SKM-1 treated with dmso at 0.1 percent for 144 hours (cell line): ENCODE results near the gene KRTAP21-2.
"Not testable (repeated sequence)": the region's sequence is repeated elsewhere in the genome, so short reads cannot be mapped to it uniquely, and the experiment has no call there.

ENCODE experiments used
- DNase-seq: peaks from one replicate; lab custom pipeline; 2025; ENCODE audit not compliant: unreplicated experiment; lab: John Stamatoyannopoulos, UW

The KRTAP21-2 gene

DNA sequence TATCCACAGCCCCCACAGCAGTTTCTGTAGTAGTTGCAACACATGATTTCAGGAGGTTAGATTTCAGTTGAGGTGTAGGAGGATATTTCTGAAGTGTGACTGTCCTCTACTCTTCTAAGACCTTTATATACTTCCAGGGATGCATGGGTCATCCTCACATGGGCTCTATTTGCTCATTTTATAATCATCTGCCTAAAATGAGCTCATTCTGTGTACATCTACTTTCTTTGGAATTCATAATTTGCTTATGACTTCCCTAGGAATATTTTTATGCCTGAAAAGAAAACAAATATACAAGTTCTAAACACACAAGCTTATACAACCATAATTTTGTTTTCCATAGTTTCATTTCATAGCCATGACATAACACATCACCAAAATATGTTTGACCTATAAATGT lies at the start of gene KRTAP21-2:
Gene KRTAP21-2 (minus strand): TSS at position 101 of the 400 bp plus-strand sequence. CDS start 57 bp downstream, at position 44.
- DNase-seq: no peak

DNA sequence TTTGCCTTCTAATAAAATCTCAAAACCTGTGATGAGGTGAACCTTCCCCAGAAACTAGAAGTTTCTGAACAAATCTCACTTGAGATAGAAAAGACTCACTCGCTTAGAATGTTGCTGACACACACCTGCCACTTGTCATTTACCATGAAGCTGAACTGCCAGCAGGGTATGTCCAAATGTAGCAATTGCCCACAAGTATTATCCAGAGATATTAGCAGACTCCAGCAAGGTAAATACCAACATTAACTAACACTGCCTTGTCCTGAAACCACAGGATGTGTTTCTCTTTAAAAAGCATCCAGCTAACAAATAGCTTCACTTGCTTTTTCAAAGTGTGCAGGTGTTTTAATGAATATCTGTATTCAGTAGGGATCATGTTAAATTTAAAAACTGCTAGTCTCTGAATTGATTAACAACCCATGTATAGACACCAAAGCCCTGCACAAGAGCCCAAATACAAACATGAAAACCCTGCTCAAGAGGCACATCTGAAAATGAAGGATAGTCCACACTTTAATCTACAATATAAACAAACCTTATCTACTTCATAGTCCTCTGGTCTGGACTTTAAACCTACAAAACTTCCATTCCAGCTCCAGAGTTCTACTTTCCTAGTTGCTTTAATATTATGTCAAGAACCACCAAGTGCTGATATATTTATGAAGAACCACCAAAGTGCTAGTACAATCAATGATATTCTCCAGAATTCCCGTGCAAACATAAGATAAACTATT lies 46.7 kb upstream of the KRTAP21-2 start:
- no peak for DNase-seq

DNA sequence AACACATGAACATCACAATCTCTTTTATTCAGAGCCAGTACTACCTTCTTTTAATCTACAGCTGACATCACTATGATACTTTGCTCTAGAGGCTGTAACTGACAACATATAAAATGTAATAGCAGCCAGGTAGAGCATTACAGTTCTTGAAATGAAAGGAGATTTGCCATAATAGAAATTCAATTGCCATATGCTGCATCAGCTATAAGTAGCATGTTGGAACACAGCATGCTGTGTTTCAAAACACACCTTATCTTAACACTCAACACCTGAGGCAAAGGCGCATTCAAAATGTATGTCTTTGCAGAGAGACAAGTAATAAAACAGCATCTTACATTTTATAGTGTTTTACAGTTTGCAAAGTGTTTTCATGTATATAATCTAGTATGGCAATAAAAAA lies 32.2 kb upstream of the KRTAP21-2 start:
- no peak for DNase-seq

DNA sequence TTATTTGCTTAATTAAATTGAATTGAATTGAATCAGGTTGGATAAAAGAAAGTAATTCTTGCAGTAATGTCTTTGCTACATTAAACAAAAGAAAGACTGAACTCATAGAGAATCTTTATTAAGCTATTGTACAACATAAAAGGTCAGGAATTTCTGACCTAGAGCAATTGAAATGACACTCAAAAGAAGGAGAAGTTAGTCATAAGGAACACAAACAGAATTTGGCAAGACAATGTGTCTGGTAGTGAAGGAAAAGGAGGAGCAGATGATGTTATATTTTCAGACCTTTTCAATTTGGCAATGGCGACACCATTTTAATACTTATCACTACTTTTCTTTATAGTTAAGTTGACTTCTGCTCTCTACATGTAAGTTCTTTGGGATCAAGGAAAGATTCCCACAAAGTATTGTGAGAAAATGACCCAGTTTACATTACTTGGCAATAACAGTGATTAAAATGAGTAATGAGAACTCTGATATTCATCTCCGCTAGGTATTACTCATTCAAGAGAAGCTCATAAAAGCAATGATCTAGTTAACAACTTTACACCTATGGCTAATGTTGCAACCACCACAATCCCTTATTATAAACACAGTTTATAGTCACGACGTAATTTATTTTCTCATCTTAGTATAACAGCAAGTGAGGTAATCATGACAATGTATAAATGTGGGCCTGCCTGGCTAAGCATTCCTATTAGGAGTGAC lies 22.8 kb upstream of the KRTAP21-2 start:
- no peak for DNase-seq

DNA sequence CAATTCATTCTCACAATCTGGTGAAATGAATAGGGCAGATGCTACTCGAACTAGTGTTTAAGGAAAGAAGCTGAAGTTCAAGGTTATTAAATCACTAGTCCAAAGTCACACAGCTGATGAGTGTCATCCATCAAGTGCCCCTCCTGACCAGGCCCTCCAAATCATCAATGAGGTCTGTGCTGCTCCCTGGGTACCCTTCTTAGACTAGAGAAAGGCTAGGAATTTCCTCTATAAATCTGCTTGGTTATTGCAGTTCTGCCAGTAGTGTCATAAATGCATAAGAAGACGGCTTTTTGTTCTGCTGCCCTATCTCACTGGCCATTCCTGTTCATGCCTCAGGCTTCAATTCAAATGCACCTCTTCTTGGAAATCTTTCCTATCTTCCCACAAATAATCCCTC lies 13.7 kb upstream of the KRTAP21-2 start:
- no peak for DNase-seq

DNA sequence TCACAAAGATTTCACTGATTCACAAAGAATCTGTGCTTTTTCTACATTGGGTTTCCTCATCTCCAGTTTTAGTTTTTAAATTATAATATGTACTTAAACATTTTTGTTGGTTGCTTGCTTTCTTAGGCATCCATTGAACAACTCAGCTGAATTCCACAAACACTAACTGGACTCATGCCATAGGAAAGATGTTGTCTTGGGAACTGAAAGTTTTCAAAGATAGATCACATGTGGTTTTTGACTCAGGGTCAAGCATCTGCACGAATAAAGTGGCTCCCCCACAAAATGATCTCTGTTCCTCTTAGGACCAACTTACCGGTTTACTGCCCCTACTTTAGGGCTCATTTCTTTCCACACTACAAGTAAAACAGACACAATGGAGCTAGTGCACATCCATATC lies 11.2 kb upstream of the KRTAP21-2 start:
- no peak for DNase-seq

DNA sequence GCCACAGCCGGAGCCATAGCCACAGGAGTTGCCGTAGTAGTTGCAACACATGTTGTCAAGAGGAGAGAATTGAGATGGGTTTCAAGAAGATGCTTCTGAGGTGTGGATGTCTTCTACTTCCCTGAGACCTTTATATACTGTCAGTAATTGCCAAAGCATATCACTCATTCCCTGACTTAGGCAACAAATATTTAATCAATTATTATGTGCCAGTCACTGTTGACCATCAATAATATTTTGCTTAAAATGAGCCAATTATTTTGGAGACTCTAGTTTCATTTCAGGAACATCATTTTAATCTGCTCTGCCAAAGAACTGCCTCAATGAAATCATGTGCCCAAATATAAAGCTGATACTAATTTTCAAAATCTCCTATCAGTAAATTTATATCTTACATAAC lies 8.3 kb upstream of the KRTAP21-2 start, which contains the start of gene KRTAP21-1:
Gene KRTAP21-1 (minus strand): TSS at position 101 of the 400 bp plus-strand sequence. CDS start 50 bp downstream, at position 51.
- DNase-seq: not testable (repeated sequence)

DNA sequence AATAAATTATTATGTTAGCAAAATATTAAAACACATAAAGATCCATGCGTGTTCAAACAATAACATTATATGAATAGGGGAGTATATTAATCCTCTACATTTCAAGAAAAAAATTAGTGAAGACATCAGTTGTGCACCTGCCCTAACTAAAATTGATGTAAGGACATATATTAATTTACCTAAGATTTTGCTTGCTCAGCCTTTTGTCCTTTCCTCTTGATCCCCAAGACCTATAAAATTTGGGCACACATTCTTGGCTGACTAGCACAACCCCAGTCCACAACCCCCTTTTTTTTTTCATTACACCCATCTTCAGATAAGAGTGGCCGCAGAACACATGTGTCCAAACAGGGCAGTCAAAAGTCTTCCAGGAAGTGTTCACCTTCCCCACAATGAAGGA lies 6.6 kb downstream of the KRTAP21-2 start:
- no peak for DNase-seq

DNA sequence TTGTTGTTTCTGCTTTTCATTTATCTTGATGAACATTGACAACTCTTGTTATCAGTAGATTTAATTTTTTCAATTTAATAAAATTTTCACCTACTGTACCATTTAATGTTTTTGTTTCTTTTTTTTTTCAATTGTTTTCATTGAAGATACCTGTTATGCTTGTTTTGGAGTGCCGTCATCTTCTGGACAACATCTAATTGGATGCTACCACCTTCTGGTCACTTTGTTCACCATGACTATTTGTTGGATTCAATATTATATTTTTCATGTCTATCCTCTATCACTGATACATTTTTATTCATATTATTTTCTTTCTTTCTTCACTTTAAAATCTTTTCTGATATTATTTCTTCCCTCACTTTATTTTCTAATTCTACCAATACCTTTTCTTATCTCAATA lies 14.0 kb downstream of the KRTAP21-2 start:
- DNase-seq: no peak

DNA sequence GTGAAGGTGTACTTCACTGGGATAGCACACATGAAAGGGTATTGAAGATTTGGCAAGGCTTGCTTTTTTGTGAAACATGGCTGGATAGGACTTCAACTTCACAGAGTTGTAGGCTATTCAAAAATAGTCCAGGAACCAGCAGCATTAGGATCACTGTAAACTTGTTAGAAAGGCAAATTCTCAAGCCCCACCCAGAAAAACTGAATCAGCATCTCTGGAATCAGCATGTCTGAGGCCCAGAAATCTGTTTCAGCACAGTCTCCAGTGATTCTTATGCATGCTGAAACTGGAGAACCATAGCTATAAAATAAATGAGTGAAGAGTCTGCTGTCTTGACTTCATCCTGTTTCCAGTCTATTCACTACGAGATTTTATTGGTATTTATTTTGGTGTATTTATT lies 20.3 kb downstream of the KRTAP21-2 start:
- DNase-seq: no peak

DNA sequence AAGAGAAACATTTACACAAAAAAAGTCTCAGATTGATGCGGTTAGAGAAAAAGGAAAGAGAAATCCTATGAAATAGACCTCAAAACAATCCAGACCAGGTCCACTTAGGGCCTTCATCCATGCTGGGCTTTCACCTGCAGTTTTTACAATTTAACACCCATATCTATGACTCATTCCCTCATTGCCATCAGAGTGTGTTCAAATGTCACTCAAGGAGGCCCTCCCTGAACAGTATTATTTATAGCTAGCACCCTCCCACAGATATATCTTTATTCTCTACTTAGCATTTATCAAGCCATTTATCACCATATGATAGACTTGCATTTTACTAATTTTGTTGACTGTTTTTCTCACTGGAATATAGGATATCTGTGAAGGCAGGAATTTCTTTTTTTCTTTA lies 27.7 kb downstream of the KRTAP21-2 start:
- no peak for DNase-seq

DNA sequence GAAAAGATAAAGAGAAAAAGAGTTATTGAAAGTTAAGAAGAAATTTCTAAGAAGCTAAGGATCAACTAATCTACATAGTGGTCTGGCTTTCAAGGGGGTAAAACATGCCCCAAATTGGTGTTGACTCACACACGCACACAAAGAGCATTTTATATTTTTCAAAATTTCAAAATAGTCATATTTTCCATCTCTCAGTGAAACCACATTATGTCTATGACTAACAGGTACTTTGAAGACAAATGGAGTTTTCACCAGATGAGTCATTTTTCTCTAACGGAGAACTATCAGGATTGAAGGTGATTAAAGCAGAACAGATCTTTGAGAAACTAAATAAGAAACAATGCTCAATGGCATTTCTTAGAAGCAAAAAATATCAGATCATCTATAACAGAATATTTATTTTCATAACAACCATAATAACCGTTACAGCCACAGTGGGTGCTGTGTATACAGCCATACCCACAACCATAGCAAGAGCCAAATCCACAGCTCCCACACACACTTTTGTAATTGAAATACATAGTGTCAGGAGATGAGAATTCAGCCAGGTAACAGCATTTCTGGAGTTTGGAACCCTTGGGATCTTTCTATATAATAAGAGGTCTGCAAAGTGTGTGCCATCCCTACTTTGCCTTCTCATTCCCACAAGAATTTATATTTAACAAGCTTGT lies 28.7 kb downstream of the KRTAP21-2 start, which contains the start of gene KRTAP21-3:
Gene KRTAP21-3 (minus strand): TSS at position 539 of the 671 bp plus-strand sequence. CDS start 18 bp downstream, at position 521.
- DNase-seq: no peak

DNA sequence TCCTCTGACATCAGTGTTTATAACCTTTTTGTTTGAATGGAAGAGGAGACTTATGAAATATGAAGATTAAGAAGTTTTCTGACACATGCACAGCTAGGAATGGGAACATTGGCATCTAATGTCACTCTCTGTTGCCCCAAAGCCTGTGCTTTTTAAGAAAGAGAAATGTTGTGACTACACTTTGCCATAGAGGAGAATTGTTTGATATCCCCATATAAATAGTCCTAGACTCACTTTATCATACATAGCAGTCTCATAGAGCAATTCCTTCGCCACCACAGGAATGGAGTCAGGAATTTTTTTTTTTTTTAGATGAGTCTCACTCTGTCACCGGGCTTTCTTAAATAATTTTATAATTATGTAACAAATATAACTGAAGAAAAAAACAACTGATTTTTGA lies 30.0 kb downstream of the KRTAP21-2 start:
- no peak for DNase-seq

DNA sequence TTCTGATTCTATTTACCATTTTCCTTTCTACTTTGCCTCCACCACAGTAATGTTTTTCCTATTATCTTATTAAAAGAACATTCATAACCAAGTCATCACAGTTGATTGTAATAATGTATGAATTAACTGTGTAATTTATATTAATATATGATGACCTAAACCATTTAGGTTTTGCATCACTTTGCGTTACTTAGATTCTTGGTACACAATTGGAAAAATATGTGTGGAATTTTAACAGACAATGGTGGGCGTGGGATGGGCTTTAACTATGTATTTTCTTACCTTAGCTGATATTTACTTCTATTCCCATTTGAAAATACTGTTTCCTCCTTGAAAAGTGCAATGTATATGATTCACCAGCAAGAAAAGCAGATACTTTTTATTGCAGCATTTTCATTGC lies 32.1 kb downstream of the KRTAP21-2 start:
- DNase-seq: no peak

DNA sequence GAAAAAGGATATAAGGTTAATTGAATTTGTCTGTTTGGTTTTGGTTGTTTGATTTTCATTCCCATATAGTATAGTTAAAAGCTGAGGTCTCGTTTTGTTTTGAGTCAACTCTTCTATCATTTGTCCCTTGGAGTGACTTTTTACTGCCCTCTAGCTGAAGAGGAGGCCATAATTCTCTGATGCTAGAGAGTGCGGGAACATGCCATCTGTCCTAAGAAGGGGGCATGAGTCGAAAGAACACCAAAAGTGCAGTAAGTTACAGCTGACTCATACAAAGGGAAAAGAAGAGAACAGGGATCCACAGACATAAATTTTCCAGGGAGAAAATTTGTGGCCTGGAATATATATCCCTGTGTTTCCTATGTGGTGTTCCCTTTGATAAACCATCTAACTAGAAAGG lies 32.6 kb downstream of the KRTAP21-2 start:
- no peak for DNase-seq

DNA sequence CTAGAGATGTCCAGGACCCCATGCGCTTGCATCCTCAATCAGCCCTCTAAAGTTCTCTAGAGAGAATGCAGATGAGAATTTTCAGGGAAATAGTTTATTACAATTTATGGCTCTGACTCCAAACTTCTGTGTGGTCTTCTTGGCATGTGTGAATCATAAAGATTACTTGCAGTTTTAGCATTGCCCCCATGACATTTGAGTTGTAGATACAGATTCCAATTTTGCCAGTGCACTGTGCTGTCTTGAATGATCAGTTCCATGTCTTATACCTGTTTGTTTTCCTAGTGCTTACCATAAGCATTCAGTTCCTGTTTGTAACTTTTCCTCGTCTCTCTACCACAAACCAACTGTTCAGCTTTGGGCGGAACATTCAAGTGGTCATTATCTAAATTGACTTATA lies 33.3 kb downstream of the KRTAP21-2 start:
- no peak for DNase-seq

DNA sequence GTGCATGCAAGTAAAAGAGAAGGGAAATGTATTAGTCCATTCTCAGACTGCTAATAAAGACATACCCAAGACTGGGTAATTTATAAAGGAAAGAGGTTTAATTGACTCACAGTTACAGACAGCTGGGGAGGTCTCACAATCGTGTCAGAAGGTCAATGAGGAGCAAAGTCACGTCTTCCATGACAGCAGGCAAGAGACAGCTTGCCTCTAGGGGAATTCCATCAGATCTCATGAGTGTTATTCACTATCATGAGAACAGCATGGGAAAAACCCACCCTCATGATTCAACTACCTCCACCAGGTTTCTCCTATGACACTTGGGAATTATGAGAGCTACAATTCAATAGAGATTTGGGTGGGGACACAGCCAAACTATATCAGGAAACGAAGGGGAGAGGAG lies 36.6 kb downstream of the KRTAP21-2 start:
- DNase-seq: no peak

DNA sequence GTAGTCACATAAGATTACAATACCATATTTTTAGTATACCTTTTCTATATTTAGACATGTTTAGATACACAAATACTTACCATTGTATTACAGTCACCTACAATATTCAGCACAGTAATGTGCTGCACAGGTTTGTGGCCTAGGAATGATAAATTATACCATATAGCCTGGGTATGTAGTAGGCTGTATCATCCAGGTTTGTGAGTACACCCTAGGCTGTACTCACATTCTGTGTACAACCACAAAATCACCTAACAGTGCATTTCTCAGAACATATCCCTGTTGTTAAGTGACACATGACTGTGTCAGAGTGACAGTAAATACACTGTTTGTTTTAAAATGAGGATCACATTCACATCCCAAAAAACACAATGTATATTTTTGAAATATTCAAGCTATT lies 39.6 kb downstream of the KRTAP21-2 start:
- DNase-seq: no peak
